NOMO-1 treated with DMSO at 0.1 percent for 48 hours (cell line): ENCODE measurements around the gene PUM1.
"Not testable (repeated sequence)": the region's sequence is repeated elsewhere in the genome, so short reads cannot be mapped to it uniquely, and the experiment has no call there.

ENCODE experiments used
- DNase-seq: peaks from one replicate; lab custom pipeline; 2025; ENCODE audit not compliant: unreplicated experiment; lab: John Stamatoyannopoulos, UW

Gene PUM1

DNA sequence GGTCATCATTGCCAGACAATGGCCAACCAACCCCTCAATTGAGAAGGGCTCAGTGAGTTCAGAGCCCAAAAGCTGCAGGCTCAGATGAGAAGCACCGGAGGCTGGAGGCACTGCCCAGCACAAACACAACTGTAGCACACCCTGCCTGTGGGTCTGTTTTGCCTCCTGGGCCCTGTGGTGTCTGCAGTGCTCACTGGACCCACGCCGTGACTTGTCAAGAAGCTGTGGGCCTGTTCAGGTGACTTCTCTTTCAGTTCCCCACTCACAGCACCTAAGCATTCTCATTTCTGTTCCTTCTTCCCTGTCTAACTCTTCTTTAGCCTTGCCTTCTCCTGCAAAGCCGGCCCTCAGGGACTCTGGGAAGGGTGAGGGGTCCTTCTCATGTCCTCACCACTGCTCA, 129.8 kb downstream of the PUM1 start:
- DNase-seq, result not testable (repeated sequence)

GRCh38 chr1:30934613-30935012, 130.9 kb downstream of the PUM1 start:
- no peak for DNase-seq

DNA sequence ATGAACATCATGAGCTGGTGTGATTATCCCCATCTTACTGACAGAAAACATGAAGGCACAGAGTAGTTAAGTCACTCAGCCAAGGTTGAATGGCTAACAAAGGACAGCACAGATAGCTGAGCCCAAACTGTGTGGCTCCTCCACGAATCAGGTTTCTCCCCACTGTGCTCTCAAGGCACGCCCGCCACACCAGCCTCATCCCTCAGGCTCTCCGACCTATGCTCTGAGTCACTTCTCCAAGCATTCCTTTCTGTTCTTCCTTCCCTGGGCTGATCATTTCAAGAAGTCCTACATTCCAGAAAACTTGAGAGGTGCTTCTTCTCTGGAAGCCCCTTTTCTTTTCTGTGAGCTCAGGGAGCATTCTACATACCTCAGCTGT, 131.7 kb downstream of the PUM1 start:
- DNase-seq, result no peak

- DNase-seq, result no peak
Observed at GRCh38 chr1:30930631-30931173, 134.8 kb downstream of the PUM1 start.

GRCh38 chr1:30929944-30930525, 135.5 kb downstream of the PUM1 start:
- DNase-seq, result no peak

GRCh38 chr1:30929135-30929889, 136.2 kb downstream of the PUM1 start:
- peak; percentile 58 for DNase-seq

DNA sequence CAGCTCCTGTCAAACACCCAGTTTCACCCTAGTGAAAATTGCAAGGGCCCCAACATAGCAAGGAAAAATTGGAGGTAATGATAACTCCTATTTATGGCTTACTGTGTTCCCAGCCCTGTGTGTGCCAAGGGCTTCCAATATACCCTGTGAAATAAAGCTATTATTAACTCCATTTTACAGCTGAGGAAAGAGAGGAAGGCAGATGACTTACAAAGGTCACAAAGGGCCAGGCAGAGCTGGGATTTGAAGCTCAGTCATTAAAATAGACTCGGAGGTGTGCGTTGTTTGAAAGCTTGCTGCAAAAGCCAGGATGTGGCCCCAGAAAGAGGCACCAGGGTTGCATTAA, 136.8 kb downstream of the PUM1 start:
- no peak for DNase-seq

- DNase-seq, result no peak
Observed at GRCh38 chr1:30928171-30928570, 137.3 kb downstream of the PUM1 start.

DNA sequence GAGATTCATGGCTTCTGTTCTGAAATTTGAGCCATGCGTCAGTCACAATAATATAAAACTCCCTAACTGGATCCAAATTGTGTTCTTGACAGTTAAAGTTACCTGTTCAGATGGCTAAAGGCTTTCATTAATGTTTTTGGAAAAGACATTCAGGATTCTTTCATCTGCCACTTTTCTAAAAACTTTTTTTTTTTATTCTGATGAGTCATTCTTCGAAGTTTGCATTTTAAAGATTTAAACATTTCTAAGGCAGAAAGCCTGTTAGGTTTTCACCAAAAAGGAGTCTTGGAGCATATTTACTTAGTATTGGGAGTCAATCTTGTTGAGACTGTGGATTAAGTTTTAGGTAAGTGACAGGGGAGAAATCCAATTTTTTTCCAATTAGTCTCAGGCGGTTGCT, 138.1 kb downstream of the PUM1 start:
- no peak for DNase-seq

DNA sequence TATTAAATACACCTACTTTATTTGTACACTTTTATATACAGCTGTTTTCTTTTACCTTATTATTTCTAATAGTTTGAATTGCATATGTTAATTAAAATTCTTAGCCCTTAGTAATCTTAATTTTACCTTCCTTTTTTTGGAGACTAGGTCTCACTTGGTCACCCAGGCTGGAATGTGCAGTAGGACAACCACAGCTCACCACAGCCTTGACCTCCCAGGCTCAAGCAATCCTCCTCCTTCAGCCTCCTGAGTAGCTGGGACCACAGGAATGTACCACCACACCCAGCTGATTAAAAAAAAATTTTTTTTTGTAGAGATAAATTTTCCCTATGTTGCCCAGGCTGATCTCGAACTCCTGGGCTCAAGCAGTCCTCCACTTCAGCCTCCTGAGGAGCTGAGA, 141.9 kb downstream of the PUM1 start:
- DNase-seq, result no peak

GRCh38 chr1:30920827-30921226, 144.7 kb downstream of the PUM1 start:
- no peak for DNase-seq

- peak; percentile 72 for DNase-seq
Observed at GRCh38 chr1:30919025-30919881, 146.3 kb downstream of the PUM1 start.

GRCh38 chr1:30916296-30916695, 149.2 kb downstream of the PUM1 start:
- no peak for DNase-seq

- no peak for DNase-seq
Observed at GRCh38 chr1:30915491-30916230, 149.9 kb downstream of the PUM1 start.

- no peak for DNase-seq
Observed at GRCh38 chr1:30914931-30915330, 150.6 kb downstream of the PUM1 start.

GRCh38 chr1:30914587-30914922, 151.0 kb downstream of the PUM1 start:
- no peak for DNase-seq

DNA sequence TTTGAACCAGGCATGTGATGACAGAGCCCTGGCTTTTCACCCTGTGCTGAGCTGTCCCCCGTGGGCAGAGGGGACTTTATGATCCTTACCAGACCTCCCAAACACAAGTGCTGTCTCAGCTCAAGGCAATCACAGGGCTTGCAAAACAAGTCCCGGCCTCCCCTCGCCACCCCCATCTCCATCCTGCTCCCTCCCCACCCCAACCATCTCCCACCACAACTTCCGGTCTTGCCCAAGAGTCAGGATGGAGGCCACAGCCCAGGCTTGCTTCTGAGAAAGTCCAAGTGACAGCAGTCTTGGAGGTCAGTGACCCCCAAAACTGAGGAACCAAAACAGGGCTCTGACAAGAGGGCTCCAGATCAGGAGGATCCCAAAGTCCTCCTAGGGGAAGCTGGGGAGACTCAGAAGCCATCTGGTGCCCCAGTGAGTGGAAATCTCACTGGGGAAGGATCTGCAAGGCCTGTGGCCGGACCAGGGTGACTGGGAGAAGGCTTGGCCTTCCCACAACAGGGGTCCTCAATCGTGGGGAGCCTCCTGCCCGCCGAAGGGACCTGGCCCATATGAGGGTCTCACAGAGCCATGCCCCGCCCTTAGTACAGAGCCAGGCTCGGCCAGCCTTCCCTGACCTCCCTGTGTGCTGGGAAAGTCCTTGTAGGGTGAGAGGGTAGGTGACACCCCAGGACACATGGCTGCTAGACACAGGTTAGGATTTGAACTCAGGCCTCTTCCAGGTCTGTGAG, 152.4 kb downstream of the PUM1 start:
- DNase-seq, result peak; percentile 60

DNA sequence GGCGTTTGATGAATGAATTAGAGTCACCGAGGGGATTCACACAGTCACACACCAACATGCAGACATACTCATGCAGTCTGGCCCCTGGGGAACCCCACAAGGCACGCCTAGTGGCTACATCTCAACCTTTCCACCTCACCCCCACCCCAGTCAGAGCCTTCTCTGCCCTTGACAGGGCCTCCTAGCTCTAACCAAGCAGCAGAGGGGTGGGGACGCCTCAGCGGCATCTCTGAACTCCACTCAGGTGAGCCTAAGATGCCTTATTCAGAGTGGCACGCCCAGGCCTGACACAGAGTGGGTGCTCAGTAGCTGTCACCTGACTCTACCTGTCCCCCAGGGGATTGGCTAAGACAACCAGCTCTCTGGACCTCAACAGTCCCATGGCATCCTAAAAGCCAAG, 153.3 kb downstream of the PUM1 start:
- DNase-seq, result no peak

- DNase-seq, result peak; percentile 64
Observed at GRCh38 chr1:30911059-30911954, 154.2 kb downstream of the PUM1 start.
